Activated naive CD8-positive, alpha-beta T cell (primary cell): ENCODE results near the gene POLR1D.
A peak's percentile ranks its signal among the peaks of the same experiment; 100 is the strongest.

Experiments
- H3K27ac Mint-ChIP-seq: one replicate; pipeline ENCODE4 v1.8.0; 2021; ENCODE audit warnings: mixed read lengths
- H3K27me3 Mint-ChIP-seq: one replicate; pipeline ENCODE4 v1.8.0; 2021; ENCODE audit warnings: mixed read lengths
- H3K36me3 Mint-ChIP-seq: one replicate; pipeline ENCODE4 v1.8.0; 2021; ENCODE audit warnings: mixed read lengths
- H3K4me1 Mint-ChIP-seq: one replicate; pipeline ENCODE4 v1.8.0; 2021; ENCODE audit warnings: low read depth, mixed read lengths
- H3K4me3 Mint-ChIP-seq: one replicate; pipeline ENCODE4 v1.8.0; 2021; ENCODE audit warnings: mild to moderate bottlenecking, mixed read lengths
- H3K9me3 Mint-ChIP-seq: one replicate; pipeline ENCODE4 v1.8.0; 2021; ENCODE audit warnings: low read depth, mixed read lengths

The POLR1D gene

DNA sequence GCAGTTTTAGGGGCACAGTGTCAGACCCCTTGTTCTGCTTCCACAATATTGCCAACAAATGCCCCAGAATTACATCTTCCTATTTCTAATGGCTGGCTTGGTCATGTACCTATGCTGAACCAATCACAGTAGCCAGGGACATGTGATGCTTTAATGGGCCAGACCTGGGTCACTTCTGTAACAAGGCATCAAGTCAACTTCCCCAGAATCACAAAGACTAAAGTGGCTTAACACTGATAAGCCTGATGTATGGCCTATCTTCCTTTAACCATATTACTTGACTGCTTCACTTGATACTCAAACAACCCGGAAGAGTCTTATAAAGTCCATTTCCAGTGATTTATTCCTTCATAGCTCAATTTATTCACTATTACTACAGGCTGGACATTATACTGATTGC, 21.0 kb upstream of the POLR1D start:
- H3K36me3 Mint-ChIP-seq = peaks cover 3% of the 10 kb centered on the region

DNA sequence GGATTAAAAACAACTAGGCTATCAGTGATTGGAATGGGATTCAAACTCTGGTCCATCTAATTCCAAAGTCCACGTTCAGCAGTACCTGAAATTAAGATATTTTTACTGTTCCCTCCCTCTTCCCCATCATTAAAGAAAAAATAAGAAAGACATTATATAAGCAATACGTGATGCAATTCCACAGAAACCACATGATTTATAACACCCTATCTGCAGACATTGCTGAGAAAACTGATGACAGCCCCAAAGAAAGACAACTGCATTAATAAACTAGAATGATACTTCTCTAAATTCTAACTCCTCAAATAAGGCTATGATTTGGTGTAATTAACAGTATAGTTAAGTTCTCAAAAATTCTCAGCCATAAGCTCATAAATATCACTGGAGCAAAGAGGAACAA, 20.5 kb upstream of the POLR1D start:
- Mint-ChIP-seq H3K36me3 (peaks cover 3% of the 10 kb centered on the region), H3K27me3 (no peaks in the 10 kb centered on the region), H3K27ac (no peak overlapping the region), H3K4me1 (peaks cover 16% of the 10 kb centered on the region), H3K4me3 (no peak overlapping the region), H3K9me3 (no peaks in the 10 kb centered on the region)

More for the DNA sequence above, 21.0 kb upstream of the POLR1D start:
- H3K27me3 Mint-ChIP-seq = no peaks in the 10 kb centered on the region
- no peak overlapping the region for H3K27ac Mint-ChIP-seq
- H3K4me3 Mint-ChIP-seq = no peak overlapping the region
- no peaks in the 10 kb centered on the region for H3K9me3 Mint-ChIP-seq
- peaks cover 13% of the 10 kb centered on the region for H3K4me1 Mint-ChIP-seq

DNA sequence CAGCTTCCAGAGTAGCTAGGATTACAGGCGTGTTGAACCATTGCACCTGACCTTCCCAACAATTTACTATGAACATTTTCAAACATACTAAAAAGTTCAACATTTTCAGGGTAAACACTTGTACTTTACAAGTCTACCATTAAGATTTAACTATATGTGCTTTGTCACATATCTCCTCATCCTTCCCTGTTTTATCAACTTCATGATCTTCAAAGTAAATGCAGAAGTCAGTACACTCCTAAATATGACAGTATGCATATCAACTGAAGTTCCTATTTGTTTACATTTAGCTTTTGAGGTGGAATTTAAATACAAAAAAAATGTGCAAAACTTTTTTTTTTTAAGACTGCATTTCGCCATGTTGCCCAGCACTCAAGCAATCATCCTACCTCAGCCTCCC, 19.9 kb upstream of the POLR1D start:
- H3K27ac Mint-ChIP-seq = no peak overlapping the region
- peaks cover 3% of the 10 kb centered on the region for H3K36me3 Mint-ChIP-seq

DNA sequence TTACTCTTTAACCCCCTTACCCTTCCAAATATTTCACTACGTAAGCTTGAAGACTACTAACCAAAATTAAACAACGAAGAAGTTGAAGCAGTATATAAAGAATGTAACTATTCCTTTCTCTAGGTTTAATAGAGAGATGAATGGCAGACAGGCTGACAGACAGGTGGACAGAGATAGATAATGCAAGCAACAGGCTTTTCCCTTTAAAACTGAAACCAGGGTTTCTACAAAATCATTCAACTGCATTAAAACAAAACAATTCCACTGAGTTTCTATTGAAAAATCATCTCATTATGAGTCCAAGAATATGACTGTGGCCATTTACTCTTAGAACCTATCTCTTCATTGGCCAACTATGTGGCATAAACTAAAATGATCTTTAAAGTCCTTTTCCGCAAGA, 16.6 kb upstream of the POLR1D start:
- Mint-ChIP-seq H3K27ac (no peak overlapping the region), H3K4me3 (no peak overlapping the region), H3K4me1 (peaks cover 23% of the 10 kb centered on the region), H3K9me3 (no peaks in the 10 kb centered on the region), H3K27me3 (no peaks in the 10 kb centered on the region), H3K36me3 (peaks cover 3% of the 10 kb centered on the region)

More for the DNA sequence above, 19.9 kb upstream of the POLR1D start:
- no peak overlapping the region for H3K4me3 Mint-ChIP-seq
- H3K27me3 Mint-ChIP-seq = no peaks in the 10 kb centered on the region
- H3K9me3 Mint-ChIP-seq = no peaks in the 10 kb centered on the region
- H3K4me1 Mint-ChIP-seq = peaks cover 17% of the 10 kb centered on the region

DNA sequence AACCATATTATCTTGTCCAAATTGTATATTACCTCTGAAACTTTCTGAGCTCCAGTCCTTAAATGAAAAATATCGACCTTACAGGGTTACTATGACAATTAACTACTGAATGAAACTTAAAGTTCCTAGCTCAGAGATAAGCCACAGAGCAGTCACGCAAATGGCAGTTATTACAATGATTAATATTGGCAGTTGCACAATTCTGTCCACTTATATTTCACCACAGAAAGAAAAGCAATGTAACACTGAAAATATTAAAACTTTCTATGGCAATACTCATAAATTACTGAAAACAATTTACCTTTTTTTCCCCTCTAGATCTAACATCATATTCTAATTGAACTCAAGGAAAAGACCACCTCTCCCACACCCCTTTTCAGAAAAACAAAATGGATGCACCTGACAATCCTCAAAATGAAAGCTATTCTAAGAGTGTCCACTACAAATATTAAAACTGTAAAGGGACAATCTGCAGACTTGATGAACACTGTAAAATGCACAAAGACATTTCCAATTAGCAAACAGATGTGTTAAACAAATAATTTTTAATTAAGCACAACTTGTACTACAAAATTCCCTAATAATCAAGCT, 16.0 kb upstream of the POLR1D start:
- Mint-ChIP-seq H3K36me3 (peaks cover 3% of the 10 kb centered on the region), H3K4me3 (no peak overlapping the region), H3K9me3 (no peaks in the 10 kb centered on the region), H3K27me3 (no peaks in the 10 kb centered on the region), H3K4me1 (peaks cover 24% of the 10 kb centered on the region), H3K27ac (no peak overlapping the region)

DNA sequence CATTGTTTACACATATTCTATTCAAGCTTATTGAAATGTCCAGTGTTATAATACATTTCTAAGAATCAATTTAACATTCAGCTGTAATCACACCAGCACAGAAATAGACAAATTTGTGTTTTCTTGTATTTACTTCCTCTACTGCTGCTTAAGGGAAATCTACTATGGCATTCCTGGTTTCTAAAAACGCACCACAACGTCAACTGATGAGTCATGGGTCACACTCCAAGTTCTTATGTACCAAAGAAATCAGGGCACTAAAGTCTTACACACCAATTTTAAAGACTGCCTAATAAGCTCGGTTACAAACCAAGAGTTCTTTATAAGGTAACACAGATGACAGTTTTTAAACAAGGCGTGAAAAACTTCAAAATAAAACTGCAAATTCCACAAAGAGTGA, 14.6 kb upstream of the POLR1D start:
- no peak overlapping the region for H3K4me3 Mint-ChIP-seq
- no peaks in the 10 kb centered on the region for H3K27me3 Mint-ChIP-seq
- H3K4me1 Mint-ChIP-seq = peaks cover 33% of the 10 kb centered on the region
- no peaks in the 10 kb centered on the region for H3K9me3 Mint-ChIP-seq
- H3K36me3 Mint-ChIP-seq = peaks cover 3% of the 10 kb centered on the region
- H3K27ac Mint-ChIP-seq = no peak overlapping the region

DNA sequence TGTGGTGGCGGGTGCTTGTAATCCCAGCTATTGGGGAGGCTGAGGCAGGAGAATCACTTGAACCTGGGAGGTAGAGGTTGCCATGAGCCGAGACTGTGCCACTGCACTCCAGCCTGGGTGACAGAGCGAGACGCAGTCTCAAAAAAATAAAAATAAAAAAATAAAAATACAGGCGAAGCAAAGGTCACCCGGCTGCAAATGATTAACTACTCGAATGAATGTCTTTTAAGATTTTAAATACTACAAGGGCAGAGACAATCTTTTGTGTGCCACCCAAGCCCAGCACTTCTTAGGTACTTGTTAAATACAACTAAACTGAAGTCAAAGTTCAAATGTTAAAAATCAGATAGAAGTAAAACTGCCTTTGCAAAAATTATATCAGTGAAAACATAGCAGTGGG, 8.1 kb upstream of the POLR1D start:
- Mint-ChIP-seq H3K27me3 (no peaks in the 10 kb centered on the region), H3K36me3 (peaks cover 3% of the 10 kb centered on the region), H3K4me1 (peaks cover 48% of the 10 kb centered on the region), H3K9me3 (no peaks in the 10 kb centered on the region), H3K27ac (no peak overlapping the region), H3K4me3 (no peak overlapping the region)

DNA sequence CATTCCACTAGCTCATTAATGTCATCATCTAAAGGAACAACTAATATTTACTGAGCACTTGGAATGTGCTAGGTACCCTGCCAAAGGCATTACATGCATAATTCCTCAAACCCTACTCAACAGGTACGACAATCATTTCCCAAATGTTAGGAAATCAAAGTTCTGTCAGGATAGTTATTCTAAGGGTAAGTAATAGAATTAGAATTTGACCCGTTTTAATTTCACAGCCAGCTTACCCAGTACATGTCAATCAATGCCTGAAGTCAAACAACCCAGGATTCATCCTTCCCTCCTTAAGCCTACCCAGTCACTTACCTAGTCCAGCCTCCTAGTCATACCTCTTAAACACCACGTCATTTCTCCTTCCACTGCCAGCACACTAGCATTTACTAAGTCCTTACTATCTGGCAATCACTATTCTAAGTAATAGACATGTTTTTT, 3.8 kb upstream of the POLR1D start:
- Mint-ChIP-seq H3K27ac (no peak overlapping the region), H3K27me3 (no peaks in the 10 kb centered on the region), H3K4me1 (peaks cover 45% of the 10 kb centered on the region), H3K36me3 (peaks cover 3% of the 10 kb centered on the region), H3K9me3 (no peaks in the 10 kb centered on the region), H3K4me3 (peak overlapping the region; percentile 30)

DNA sequence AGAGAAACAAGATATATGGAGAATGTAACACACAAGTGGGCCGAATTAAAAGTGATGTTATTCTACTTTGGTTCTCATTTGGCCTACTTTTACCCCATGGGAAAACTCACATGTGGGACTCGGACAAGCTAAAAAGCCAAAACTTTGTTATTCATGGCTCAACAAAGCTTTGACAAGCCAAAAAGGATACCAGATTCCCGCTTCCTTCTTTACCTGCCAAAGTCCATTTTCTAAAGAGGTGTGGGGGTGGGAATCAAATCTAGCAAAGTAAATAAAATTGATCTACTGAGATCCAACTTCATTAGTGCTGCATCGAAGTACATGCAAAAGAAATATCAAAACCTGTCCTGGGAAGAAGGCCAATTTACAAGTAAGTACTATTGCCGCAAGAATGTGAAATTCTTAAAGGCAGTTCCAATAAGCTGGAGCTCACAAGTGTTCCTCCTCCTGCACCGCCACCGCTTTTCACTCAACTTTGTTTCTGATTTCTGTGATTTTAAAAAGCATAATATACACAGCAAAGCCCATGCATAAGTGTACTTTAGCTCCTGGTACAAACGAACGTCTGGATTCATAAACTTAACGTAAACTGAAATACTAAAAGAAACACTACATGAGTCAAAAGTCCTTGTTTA, 2.5 kb upstream of the POLR1D start:
- peak overlapping the region; percentile 95 for H3K4me3 Mint-ChIP-seq
- H3K27me3 Mint-ChIP-seq = no peaks in the 10 kb centered on the region
- peaks cover 51% of the 10 kb centered on the region for H3K4me1 Mint-ChIP-seq
- H3K9me3 Mint-ChIP-seq = no peaks in the 10 kb centered on the region
- peak overlapping the region; percentile 87 for H3K27ac Mint-ChIP-seq
- peaks cover 12% of the 10 kb centered on the region for H3K36me3 Mint-ChIP-seq

DNA sequence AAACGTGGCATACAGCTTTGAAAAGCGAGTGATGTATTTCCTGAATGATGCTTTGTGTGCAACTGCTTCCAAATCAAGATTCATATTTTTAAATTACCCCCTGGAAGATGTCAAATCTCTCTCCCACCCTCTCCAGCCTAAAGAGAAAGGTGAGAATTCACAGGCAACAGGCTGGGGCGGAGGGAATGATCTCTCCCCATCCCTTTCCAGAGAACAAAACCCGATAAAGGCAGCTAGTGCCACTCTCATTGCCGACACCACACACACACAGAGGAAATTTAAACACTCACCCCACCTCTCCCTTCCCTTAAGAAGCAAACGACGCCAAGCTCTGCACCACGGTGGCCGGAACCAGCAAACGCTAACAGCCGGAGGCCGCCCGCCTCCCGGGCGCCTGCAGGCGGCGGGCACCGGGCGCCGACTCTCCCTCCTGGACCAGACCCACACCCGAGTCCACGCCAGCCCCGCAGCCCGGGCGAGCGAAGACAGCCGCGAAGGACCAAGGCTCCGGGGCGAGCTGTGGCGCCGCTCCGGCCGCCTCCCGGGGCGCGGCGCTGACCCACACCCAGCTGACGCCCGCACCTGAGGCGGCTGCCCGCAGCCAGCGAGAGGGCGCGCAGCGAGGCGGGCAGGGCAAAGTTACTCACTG, 1.8 kb upstream of the POLR1D start:
- Mint-ChIP-seq H3K4me3 (peak overlapping the region; percentile 95), H3K4me1 (peaks cover 54% of the 10 kb centered on the region), H3K9me3 (no peaks in the 10 kb centered on the region), H3K27me3 (no peaks in the 10 kb centered on the region), H3K36me3 (peaks cover 13% of the 10 kb centered on the region), H3K27ac (peak overlapping the region; percentile 87)

DNA sequence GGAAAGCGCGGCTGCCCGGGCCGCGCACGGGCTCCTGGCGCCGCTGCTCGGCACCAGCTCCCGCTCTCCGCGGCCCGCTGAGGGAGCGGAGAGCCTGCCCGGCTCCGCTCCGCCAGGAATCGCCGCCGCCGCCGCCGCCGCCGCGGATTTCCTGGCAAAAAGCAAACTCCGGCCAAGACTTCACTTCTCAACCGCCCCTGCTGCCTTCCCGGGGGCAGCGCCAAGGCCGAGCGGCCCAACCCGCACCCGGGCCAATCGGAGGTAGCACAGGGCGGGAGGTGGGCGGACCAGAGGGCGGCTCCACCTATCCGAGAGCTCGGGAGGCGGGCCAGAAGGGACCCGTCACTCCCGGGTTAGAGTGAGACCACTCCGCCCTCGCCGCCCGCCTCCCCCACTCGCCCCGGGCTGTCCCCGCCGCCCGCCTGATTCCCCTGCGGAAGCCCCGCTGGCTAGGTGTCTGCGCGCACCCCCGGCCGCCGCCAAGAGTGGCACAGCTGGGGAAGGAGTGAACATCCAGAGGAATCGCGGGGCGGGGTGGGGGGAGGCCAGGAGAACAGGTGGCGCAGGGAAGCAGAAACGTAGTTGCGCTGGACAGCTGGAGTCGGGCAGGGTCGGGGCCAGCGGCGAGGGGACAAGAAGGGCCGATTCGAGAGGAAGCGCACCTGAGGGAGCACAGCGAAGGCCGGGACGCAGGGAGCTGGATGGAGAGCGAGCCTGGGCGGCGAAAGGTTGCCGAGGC, 1.1 kb upstream of the POLR1D start, which contains the start of gene LNX2:
Gene LNX2, minus strand, starts transcription at position 153 of the 739 bp plus-strand sequence. CDS start 38,826 bp downstream, outside the sequence.
- H3K27me3 Mint-ChIP-seq = no peaks in the 10 kb centered on the region
- peak within 1 kb of the TSS; percentile 91 for H3K27ac Mint-ChIP-seq
- H3K4me3 Mint-ChIP-seq = peak within 1 kb of the TSS; percentile 95
- peaks cover 61% of the 10 kb centered on the region for H3K4me1 Mint-ChIP-seq
- H3K36me3 Mint-ChIP-seq = peaks cover 16% of the 10 kb centered on the region
- H3K9me3 Mint-ChIP-seq = no peaks in the 10 kb centered on the region

DNA sequence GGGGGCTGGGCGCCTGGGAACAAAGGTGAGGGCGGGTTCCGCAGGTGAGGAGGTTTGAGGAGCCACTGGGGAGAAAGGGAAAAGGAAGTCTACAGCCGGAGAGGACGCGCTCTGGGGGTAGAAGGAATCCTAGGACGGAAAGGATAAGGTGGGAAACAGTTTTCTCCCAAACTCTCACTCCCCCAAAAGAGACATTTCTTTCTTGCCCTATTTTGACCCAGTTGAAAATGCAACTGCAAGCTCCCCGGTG, 651 bp upstream of the POLR1D start:
- Mint-ChIP-seq H3K4me1 (peaks cover 62% of the 10 kb centered on the region), H3K36me3 (peaks cover 19% of the 10 kb centered on the region), H3K9me3 (no peaks in the 10 kb centered on the region)

DNA sequence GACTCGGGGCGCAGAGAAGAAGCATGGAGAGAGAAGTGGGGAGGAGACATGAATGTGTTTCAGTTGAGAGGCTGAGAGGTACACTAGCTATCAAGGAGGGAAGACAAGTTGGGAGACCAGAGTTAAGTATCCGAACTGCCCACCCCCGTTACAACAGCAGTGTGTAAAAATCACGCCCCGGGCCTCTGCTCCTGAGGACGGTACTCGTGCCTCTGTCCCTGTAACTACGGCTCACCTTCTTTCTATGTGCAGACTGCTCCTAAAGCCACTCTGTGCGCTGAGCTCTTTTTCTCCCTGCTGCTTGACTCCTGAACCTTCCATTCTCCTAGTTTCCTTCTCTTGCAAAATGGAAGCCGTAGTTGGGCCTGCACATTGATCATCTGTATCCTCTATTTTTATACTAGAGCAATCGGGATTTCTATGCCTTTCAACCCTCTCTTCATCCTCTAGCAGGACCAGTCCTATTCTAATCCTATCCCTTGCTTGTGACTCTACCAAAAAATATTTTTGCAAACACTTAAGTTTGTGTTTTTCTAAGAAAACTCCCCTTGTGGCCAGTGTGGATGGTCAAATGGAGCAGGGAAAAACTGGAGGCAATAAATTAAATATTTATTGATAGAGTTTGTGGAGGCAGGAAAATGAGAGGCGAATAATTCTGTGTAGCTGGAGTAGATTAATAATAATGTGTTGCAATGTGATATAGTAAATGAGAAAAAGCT, 569 bp downstream of the POLR1D start:
- no peaks in the 10 kb centered on the region for H3K27me3 Mint-ChIP-seq
- H3K27ac Mint-ChIP-seq = peak overlapping the region; percentile 92
- H3K4me3 Mint-ChIP-seq = peak overlapping the region; percentile 99
- H3K4me1 Mint-ChIP-seq = peaks cover 70% of the 10 kb centered on the region
- H3K36me3 Mint-ChIP-seq = peaks cover 21% of the 10 kb centered on the region
- H3K9me3 Mint-ChIP-seq = no peaks in the 10 kb centered on the region

More for the DNA sequence above, 651 bp upstream of the POLR1D start:
- Mint-ChIP-seq H3K4me3 (peak overlapping the region; percentile 91), H3K27me3 (no peaks in the 10 kb centered on the region), H3K27ac (peak overlapping the region; percentile 91)

DNA sequence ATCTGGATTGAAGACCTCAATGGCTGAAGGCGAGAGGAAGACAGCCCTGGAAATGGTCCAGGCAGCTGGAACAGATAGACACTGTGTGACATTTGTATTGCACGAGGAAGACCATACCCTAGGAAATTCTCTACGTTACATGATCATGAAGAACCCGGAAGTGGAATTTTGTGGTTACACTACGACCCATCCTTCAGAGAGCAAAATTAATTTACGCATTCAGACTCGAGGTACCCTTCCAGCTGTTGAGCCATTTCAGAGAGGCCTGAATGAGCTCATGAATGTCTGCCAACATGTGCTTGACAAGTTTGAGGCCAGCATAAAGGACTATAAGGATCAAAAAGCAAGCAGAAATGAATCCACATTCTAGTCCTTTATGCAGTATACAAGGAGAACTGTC, 1.2 kb downstream of the POLR1D start:
- Mint-ChIP-seq H3K4me3 (peak overlapping the region; percentile 99), H3K4me1 (peaks cover 72% of the 10 kb centered on the region), H3K27me3 (no peaks in the 10 kb centered on the region), H3K36me3 (peaks cover 22% of the 10 kb centered on the region), H3K9me3 (no peaks in the 10 kb centered on the region), H3K27ac (peak overlapping the region; percentile 41)
